ENCODE measurements around the gene TSPAN1.

- TF ChIP-seq TAF1 (IDR thresholded peaks at IDR 0.05; ENCODE audit: borderline replicate concordance, insufficient read depth, low read length) (no peak), POLR2AphosphoS5 (IDR thresholded peaks at IDR 0.05; ENCODE audit: low read depth, low read length) (no peak)
Observed at GRCh38 chr1:46184920-46185658, 10.2 kb downstream of the TSPAN1 start.
